HEK293T (cell line): ENCODE data around the gene DDX3X.
"Not testable (repeated sequence)": the region's sequence is repeated elsewhere in the genome, so short reads cannot be mapped to it uniquely, and the experiment has no call there.

Experiments used
- CTCF ChIA-PET: fragments of 350-600 bp; formaldehyde crosslinking; extraction: SDS; loops from one replicate; lab custom pipeline; 2021; ENCODE audit warnings: antibody characterized with exemption, inconsistent platforms; lab: Yijun Ruan, JAX
- POLR2A ChIA-PET: fragments of 350-600 bp; formaldehyde crosslinking; extraction: SDS; loops from one replicate; lab custom pipeline; 2020; ENCODE audit warnings: antibody characterized with exemption, inconsistent platforms; lab: Yijun Ruan, JAX
- DNase-seq: peaks from one replicate; pipeline ENCODE4 v3.0.0; 2012; ENCODE audit warnings: mixed read lengths; ENCODE audit errors: extremely low spot score
- ARNT ChIP-seq: fragments of 450-650 bp; IDR thresholded peaks from 2 replicates; pipeline ENCODE4 v1.6.1; 2017; ENCODE audit warnings: mild to moderate bottlenecking
- BHLHE40 ChIP-seq: fragments of 450-650 bp; IDR thresholded peaks from 2 replicates; pipeline ENCODE4 v1.6.1; 2016; ENCODE audit warnings: mild to moderate bottlenecking, moderate library complexity, borderline replicate concordance
- CTBP1 ChIP-seq: fragments of 450-650 bp; IDR thresholded peaks from 2 replicates; pipeline ENCODE4 v1.6.1; 2016; ENCODE audit warnings: borderline replicate concordance
- ELF4 ChIP-seq: fragments of 450-650 bp; IDR thresholded peaks from 2 replicates; pipeline ENCODE4 v1.6.1; 2017; ENCODE audit warnings: antibody characterized with exemption
- FOXA1 ChIP-seq: fragments of 450-650 bp; IDR thresholded peaks from 2 replicates; pipeline ENCODE4 v1.6.1; 2016; ENCODE audit warnings: mild to moderate bottlenecking
- FOXK2 ChIP-seq: fragments of 450-650 bp; IDR thresholded peaks from 2 replicates; pipeline ENCODE4 v1.6.1; 2016; ENCODE audit warnings: mild to moderate bottlenecking
- FOXM1 ChIP-seq: fragments of 450-650 bp; IDR thresholded peaks from 2 replicates; pipeline ENCODE4 v1.6.1; 2017; ENCODE audit warnings: mild to moderate bottlenecking, borderline replicate concordance
- HDGF ChIP-seq: fragments of 450-650 bp; IDR thresholded peaks from 2 replicates; pipeline ENCODE4 v1.6.1; 2017; ENCODE audit warnings: antibody characterized with exemption, borderline replicate concordance
- L3MBTL2 ChIP-seq: fragments of 450-650 bp; conservative IDR thresholded peaks from 2 replicates; pipeline ENCODE4 v1.6.1; 2016; ENCODE audit warnings: mild to moderate bottlenecking
- LEF1 ChIP-seq: fragments of 450-650 bp; IDR thresholded peaks from 2 replicates; pipeline ENCODE4 v1.6.1; 2017; ENCODE audit warnings: mild to moderate bottlenecking, borderline replicate concordance
- NFRKB ChIP-seq: fragments of 450-650 bp; IDR thresholded peaks from 2 replicates; pipeline ENCODE4 v1.6.1; 2016; ENCODE audit warnings: mild to moderate bottlenecking, moderate library complexity
- SP1 ChIP-seq: fragments of 450-650 bp; IDR thresholded peaks from 2 replicates; pipeline ENCODE4 v1.6.1; 2017
- SUZ12 ChIP-seq: fragments of 450-650 bp; IDR thresholded peaks from 2 replicates; pipeline ENCODE4 v1.6.1; 2016; ENCODE audit warnings: mild to moderate bottlenecking
- TARDBP ChIP-seq: fragments of 450-650 bp; IDR thresholded peaks from 2 replicates; pipeline ENCODE4 v1.6.1; 2016
- ZNF384 ChIP-seq: fragments of 450-650 bp; IDR thresholded peaks from 2 replicates; pipeline ENCODE4 v1.6.1; 2016
- TF ChIP-seq, protein P1 (sequence below): fragments of 450-650 bp; IDR thresholded peaks from 2 replicates; pipeline ENCODE4 v1.6.1; 2016

Gene DDX3X

DNA sequence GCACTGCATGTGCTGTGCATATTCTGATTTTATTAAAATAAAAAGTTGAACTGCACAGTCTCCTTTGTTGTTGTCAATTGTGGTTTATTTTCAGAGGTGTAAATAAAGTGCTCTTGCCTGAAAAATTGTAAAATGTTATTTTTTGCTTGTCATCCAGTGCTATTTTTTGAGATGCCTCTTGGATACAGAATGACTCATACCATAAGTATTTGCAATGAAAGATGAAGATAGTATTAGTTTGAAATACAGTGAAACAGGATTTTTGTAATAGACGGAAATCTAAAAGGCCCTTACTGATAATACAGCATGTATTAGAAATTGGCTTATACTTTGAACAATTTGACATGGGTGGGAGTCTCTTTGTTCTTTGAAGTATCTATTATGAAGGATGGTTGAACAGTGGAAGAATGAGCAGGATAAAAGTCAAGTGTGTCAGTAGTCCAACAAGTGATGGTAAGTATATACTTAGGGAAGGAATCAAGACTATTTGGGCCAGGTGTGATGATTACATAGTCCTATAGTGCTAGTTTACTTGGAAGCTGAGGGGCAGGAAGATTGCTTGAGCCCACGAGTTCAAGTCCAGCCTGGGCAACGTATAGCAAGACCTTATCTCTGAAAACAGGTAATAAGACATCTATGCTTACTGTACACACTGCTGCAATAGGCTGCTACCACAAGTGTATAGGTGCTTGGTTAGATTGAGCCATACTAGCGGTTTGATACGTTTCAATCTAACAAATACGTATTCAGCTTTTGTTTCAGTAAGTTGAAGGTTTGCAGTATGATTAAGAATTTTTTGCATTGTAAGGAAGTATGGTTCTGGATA is 16.4 kb downstream of the DDX3X start:
- ChIA-PET POLR2A (interaction anchor here (1.2 to 1.5 kb wide), 2 partner anchors 17 kb away, joined by 3 to 5 read pairs; partner anchors contain the start of gene DDX3X), CTCF (interaction anchor here (0.6 kb wide), 1 partner anchor 33 kb away, joined by 3 read pairs; no protein-coding TSS in a partner anchor)
- TF ChIP-seq, protein P1, sequence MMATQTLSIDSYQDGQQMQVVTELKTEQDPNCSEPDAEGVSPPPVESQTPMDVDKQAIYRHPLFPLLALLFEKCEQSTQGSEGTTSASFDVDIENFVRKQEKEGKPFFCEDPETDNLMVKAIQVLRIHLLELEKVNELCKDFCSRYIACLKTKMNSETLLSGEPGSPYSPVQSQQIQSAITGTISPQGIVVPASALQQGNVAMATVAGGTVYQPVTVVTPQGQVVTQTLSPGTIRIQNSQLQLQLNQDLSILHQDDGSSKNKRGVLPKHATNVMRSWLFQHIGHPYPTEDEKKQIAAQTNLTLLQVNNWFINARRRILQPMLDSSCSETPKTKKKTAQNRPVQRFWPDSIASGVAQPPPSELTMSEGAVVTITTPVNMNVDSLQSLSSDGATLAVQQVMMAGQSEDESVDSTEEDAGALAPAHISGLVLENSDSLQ, result no peak
- TF ChIP-seq ELF4, result no peak
- TF ChIP-seq TARDBP, result no peak
- no peak for TF ChIP-seq FOXA1
- TF ChIP-seq CTBP1, result no peak
- TF ChIP-seq LEF1, result no peak
- TF ChIP-seq FOXK2, result no peak
- TF ChIP-seq L3MBTL2, result no peak; the same call in 1 of the 2 replicates
- TF ChIP-seq ARNT, result no peak
- TF ChIP-seq FOXM1, result no peak
- TF ChIP-seq SP1, result no peak
- no peak for TF ChIP-seq SUZ12
- no peak for TF ChIP-seq HDGF
- TF ChIP-seq NFRKB, result no peak
- TF ChIP-seq BHLHE40, result no peak; the same call in 1 of the 2 replicates
- no peak for TF ChIP-seq ZNF384
- DNase-seq, result no peak

DNA sequence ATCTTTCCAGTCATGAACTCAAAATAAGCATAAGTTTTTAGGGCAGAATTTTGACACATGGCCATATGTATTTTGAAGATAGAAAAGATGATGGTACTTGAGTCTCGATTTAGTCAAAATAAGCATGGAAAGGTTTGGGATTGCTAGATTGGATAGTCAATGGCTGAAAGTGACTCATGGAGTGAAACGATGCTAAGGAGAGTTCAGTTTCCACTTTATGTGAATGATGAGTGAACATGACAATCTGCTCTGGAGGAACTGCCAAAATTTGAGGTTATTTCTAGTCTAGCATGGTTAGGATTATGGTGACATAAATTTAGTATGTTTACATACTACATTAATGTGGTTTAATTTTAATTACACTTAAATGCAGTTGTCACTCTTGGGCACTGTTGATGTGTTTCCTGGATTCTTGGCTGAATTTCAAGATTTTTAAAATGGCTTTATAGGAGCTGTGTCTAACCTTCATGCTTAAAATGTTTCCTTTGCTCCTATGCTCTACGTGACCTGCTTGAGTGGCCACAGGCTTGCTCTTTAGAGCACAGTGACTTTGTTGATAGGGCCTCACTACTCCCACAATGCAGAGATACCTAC is 17.1 kb downstream of the DDX3X start:
- DNase-seq, result no peak
- TF ChIP-seq FOXM1 (no peak), SUZ12 (no peak), SP1 (no peak), ZNF384 (no peak), BHLHE40 (no peak), ARNT (no peak), LEF1 (no peak), HDGF (no peak), TARDBP (no peak), ELF4 (no peak), NFRKB (no peak), CTBP1 (no peak), FOXA1 (no peak), L3MBTL2 (no peak), FOXK2 (no peak)
- TF ChIP-seq, protein P1, result no peak
- CTCF ChIA-PET, result no interaction called here
- POLR2A ChIA-PET, result interaction anchor here (1.5 kb wide), 1 partner anchor 18 kb away, joined by 5 read pairs; the partner anchor contains the start of gene DDX3X

DNA sequence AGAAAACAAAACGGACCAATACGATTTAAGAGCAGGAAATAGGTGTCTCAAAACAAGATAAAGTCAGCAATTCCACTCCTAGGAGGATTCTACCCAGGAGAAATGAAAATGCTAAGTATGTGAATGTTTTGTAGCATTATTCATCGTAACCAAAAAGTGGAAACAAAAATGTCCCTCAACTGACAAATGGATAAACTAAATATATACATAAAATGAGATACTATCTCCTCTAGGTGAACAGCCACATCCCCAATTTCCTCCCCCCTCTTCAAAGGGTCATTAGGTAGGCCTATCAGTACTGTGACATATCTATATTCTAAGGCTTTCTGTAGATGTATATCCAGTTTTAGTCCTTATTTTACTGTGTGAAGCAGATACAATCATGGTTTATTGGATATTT is 18.0 kb downstream of the DDX3X start:
- no peak for DNase-seq
- no peak for TF ChIP-seq BHLHE40
- no peak for TF ChIP-seq LEF1
- TF ChIP-seq NFRKB, result 0 out of 2 replicates have a peak, but pooled peaks have one; percentile 18
- POLR2A ChIA-PET, result interaction anchor here (1.5 kb wide), 1 partner anchor 18 kb away, joined by 5 read pairs; the partner anchor contains the start of gene DDX3X
- CTCF ChIA-PET, result no interaction called here

DNA sequence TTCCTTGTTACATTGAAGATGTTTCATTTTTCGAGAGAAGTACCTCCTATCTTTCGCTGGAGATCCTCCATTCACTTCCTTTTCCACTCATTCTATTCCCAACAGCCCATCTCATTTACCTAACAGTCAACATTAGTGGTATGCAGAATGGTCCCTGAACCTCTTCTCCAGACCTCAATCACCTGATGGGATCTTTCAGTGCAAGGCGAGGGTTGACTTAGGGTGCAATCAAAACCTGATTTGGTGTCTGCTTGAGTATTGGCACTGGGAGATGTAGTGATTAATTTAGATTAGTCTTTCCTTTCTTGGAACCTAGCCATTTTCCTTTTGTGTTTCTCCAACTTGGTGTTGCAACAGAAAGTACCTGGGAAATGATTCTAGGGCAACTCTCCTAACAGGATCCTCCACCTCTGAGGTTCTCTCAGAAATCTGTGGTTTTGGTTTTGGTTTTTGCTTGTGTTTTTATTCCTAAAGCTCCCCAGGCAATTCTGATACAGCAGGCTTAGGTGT is 18.4 kb downstream of the DDX3X start:
- TF ChIP-seq SUZ12, result no peak
- TF ChIP-seq FOXK2, result no peak
- no peak for TF ChIP-seq BHLHE40
- TF ChIP-seq ARNT, result no peak
- no peak for TF ChIP-seq CTBP1
- no peak for DNase-seq
- ChIA-PET CTCF (no interaction called here), POLR2A (interaction anchor here (0.8 to 1.2 kb wide), 2 partner anchors 12 to 15 kb away, joined by 3 read pairs; no protein-coding TSS in a partner anchor)

DNA sequence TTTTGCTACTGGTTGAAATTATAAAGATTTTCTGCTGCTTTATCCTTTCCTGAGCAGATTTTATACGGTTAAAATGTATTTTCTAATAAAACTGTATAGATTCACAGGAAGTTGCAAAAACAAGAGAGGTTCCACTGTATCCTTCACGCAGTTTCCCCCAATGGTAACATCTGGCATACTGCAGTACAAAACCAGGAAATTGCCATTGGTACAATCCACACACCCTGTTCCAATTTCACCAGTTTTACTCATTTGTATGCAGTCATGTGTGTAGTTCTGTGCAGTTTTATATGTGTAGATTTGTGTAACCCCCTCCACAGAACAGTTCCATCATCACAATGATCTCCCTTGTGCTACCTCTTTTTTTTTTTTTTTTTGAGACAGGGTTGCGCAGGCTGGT is 20.0 kb downstream of the DDX3X start:
- no peak for DNase-seq
- ChIA-PET CTCF (no interaction called here), POLR2A (no interaction called here)
- TF ChIP-seq BHLHE40 (no peak), ZNF384 (0 out of 2 replicates have a peak, but pooled peaks have one; percentile 5)

DNA sequence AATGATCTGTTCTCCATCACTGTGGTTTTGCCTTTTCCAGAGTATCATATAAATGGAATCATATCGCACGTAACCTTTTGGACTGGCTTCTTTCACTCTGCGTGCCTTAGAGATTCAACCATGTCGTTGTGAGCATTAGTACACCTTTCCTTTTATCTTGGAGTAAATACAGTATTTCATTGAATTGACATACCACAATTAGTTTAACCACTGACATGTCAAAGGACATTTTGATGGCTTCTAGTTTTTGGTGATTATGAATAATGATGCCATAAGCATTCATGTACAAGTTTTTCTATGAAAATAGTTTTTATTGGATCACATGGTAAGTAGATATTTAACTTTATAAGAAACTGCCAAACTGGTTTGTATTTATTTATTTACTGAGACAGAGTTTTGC is 35.2 kb downstream of the DDX3X start:
- POLR2A ChIA-PET, result no interaction called here
- TF ChIP-seq CTBP1 (no peak), FOXA1 (no peak), FOXM1 (no peak), ZNF384 (no peak), SUZ12 (no peak), LEF1 (no peak), BHLHE40 (no peak), ELF4 (no peak), ARNT (no peak)
- TF ChIP-seq, protein P1, result no peak
- no peak for DNase-seq
- CTCF ChIA-PET, result no interaction called here

DNA sequence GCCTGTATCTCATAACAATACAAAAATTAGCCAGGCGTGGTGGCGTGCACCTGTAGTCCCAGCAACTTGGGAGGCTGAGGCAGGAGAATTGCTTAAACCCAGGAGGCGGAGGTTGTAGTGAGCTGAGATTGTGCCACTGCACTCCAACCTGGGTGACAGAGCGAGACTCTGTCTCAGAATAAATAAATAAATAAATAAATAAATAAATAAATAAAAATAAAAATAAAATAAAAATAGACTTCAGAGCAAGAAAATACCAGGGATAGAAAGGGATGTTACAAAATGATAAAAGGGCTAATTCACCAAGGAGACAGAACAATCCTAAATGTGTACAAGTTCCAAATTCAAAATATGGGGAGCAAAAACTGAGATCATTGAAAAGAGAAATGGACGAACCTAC is 37.6 kb downstream of the DDX3X start:
- DNase-seq, CTCF ChIA-PET, POLR2A ChIA-PET: not testable (repeated sequence)
